Esophagus (tissue), 2 donors: ENCODE measurements around the gene PSMB3. TPM values are rescaled to one million over a fixed set of nuclear protein-coding genes. Genes with fewer than 3 reads are reported as not detected.
"Not testable (repeated sequence)": the region's sequence is repeated elsewhere in the genome, so short reads cannot be mapped to it uniquely, and the experiment has no call there.

Experiments used
- H3K27ac ChIP-seq, 2 donors: one replicate each; pipeline ENCODE4 v1.5.1; 2013; ENCODE audit warnings: low read depth in 2 of 2, mild to moderate bottlenecking in 2 of 2, inconsistent platforms in 1 of 2, low read length in 1 of 2, moderate library complexity in 1 of 2
- H3K27me3 ChIP-seq, 2 donors: one replicate each; pipeline ENCODE4 v1.6.1; 2013; ENCODE audit warnings: low read length in 2 of 2, control low read depth in 1 of 2, mild to moderate bottlenecking in 1 of 2; ENCODE audit not compliant: insufficient read depth in 2 of 2, control insufficient read depth in 1 of 2
- H3K36me3 ChIP-seq, 2 donors: one replicate each; pipeline ENCODE4 v1.6.1; 2013; ENCODE audit warnings: low read length in 1 of 2; ENCODE audit not compliant: control insufficient read depth in 2 of 2, insufficient read depth in 2 of 2
- H3K4me1 ChIP-seq, 2 donors: one replicate each; pipeline ENCODE4 v1.6.1; 2013; ENCODE audit warnings: low read length in 1 of 2; ENCODE audit not compliant: control insufficient read depth in 2 of 2, insufficient read depth in 2 of 2
- H3K4me3 ChIP-seq, 2 donors: one replicate each; pipeline ENCODE4 v1.5.1; 2013; ENCODE audit warnings: low read length in 2 of 2, mild to moderate bottlenecking in 2 of 2, low read depth in 1 of 2, moderate library complexity in 1 of 2
- H3K9me3 ChIP-seq, 2 donors: one replicate each; pipeline ENCODE4 v1.6.1; 2013; ENCODE audit warnings: mild to moderate bottlenecking in 2 of 2, low read depth in 1 of 2, low read length in 1 of 2, moderate library complexity in 1 of 2; ENCODE audit not compliant: control insufficient read depth in 2 of 2, insufficient read depth in 1 of 2
- WGBS, 2 donors: extraction: QIAGEN DNeasy Blood & Tissue Kit; methylation state at CpG; one replicate each; pipeline ENCODE4 v1.1.7; 2013; 5-methylcytosine and 5-hydroxymethylcytosine counted together
- polyA plus RNA-seq, 2 donors: library from polyadenylated mRNA; stranded (reverse); fragments of 200-250 nt; gene quantifications; one replicate each; pipeline ENCODE4 v1.2.3, GENCODE V29; 2013
- donor health status: healthy with polysubstance abuse.
- donor health status: Bipolar disorder and iron deficiency.

The PSMB3 gene
- polyA plus RNA-seq, 2 donors, result 198 to 204 TPM

- no peak overlapping the region for H3K4me3 ChIP-seq
- no peaks in the 10 kb centered on the region for H3K27me3 ChIP-seq
- peaks cover 2 to 6% of the 10 kb centered on the region in 2 donors for H3K4me1 ChIP-seq
- WGBS, 2 donors, result 74 to 80% methylated on average over 10 of the region's 10 CpGs
- H3K36me3 ChIP-seq, result peaks cover 7 to 24% of the 10 kb centered on the region in 2 donors
- no peak overlapping the region for H3K27ac ChIP-seq
- H3K9me3 ChIP-seq, result no peaks in the 10 kb centered on the region
These were observed 27.5 kb upstream of the PSMB3 start for GRCh38 chr17:38725066-38725465.

GRCh38 chr17:38726145-38726544, 26.4 kb upstream of the PSMB3 start:
- Histone ChIP-seq H3K4me1 (peaks cover 2 to 12% of the 10 kb centered on the region in 2 donors), H3K36me3 (peaks cover 7 to 18% of the 10 kb centered on the region in 2 donors)
- not testable (repeated sequence) for H3K4me3 ChIP-seq, H3K27ac ChIP-seq, H3K9me3 ChIP-seq, H3K27me3 ChIP-seq
- WGBS, 2 donors, result 62 to 65% methylated on average over 6 to 8 of the region's 8 CpGs

- Histone ChIP-seq H3K27ac (peak overlapping the region; percentile 21 to 30), H3K36me3 (peaks cover 3 to 12% of the 10 kb centered on the region in 2 donors), H3K4me1 (peaks cover 2 to 17% of the 10 kb centered on the region in 2 donors), H3K27me3 (no peaks in the 10 kb centered on the region), H3K4me3 (no peak overlapping the region), H3K9me3 (no peaks in the 10 kb centered on the region)
- 64 to 74% methylated on average over 5 of the region's 5 CpGs for WGBS, 2 donors
These were observed 24.8 kb upstream of the PSMB3 start for GRCh38 chr17:38727736-38728135.

GRCh38 chr17:38728290-38728831, 24.2 kb upstream of the PSMB3 start:
- Histone ChIP-seq H3K27me3 (no peaks in the 10 kb centered on the region), H3K4me3 (no peak overlapping the region), H3K4me1 (peaks cover 2 to 17% of the 10 kb centered on the region in 2 donors), H3K27ac (peak overlapping the region; percentile 8 to 48), H3K9me3 (no peaks in the 10 kb centered on the region), H3K36me3 (peaks cover 0 to 14% of the 10 kb centered on the region in 2 donors)
- 66 to 68% methylated on average over 7 to 8 of the region's 8 CpGs for WGBS, 2 donors

- Histone ChIP-seq H3K27me3 (no peaks in the 10 kb centered on the region), H3K4me1 (peaks cover 2 to 17% of the 10 kb centered on the region in 2 donors), H3K4me3 (peak overlapping the region; percentile 81 to 86), H3K27ac (peak overlapping the region; percentile 84 to 91), H3K9me3 (no peaks in the 10 kb centered on the region), H3K36me3 (peaks cover 0 to 17% of the 10 kb centered on the region in 2 donors)
- WGBS, 2 donors, result 20 to 21% methylated on average over 14 of the region's 14 CpGs
These were observed 23.1 kb upstream of the PSMB3 start for GRCh38 chr17:38729368-38729885.

GRCh38 chr17:38729886-38730525, 22.5 kb upstream of the PSMB3 start, which contains the start of gene CISD3:
CISD3 (plus strand) TSS chr17:38730341; CDS start chr17:38730359, 18 bp downstream.
- H3K4me1 ChIP-seq, result peaks cover 2 to 17% of the 10 kb centered on the region in 2 donors
- peak within 1 kb of the TSS; percentile 84 to 91 for H3K27ac ChIP-seq
- H3K36me3 ChIP-seq, result peaks cover 0 to 13% of the 10 kb centered on the region in 2 donors
- no peaks in the 10 kb centered on the region for H3K27me3 ChIP-seq
- no peaks in the 10 kb centered on the region for H3K9me3 ChIP-seq
- 0% methylated on average over 45 to 92 of the region's 92 CpGs for WGBS, 2 donors
- H3K4me3 ChIP-seq, result peak within 1 kb of the TSS; percentile 81 to 86

GRCh38 chr17:38730526-38731379, 21.8 kb upstream of the PSMB3 start:
- peaks cover 0 to 20% of the 10 kb centered on the region in 2 donors for H3K4me1 ChIP-seq
- no peaks in the 10 kb centered on the region for H3K27me3 ChIP-seq
- H3K4me3 ChIP-seq, result peak overlapping the region; percentile 81 to 86
- WGBS, 2 donors, result 16% methylated on average over 25 to 27 of the region's 27 CpGs
- H3K9me3 ChIP-seq, result no peaks in the 10 kb centered on the region
- H3K27ac ChIP-seq, result peak overlapping the region; percentile 84 to 91
- peaks cover 0 to 18% of the 10 kb centered on the region in 2 donors for H3K36me3 ChIP-seq

- 60 to 70% methylated on average over 8 of the region's 8 CpGs for WGBS, 2 donors
- peak overlapping the region; percentile 7 to 84 for H3K27ac ChIP-seq
- H3K9me3 ChIP-seq, result no peaks in the 10 kb centered on the region
- peaks cover 0 to 21% of the 10 kb centered on the region in 2 donors for H3K36me3 ChIP-seq
- H3K4me1 ChIP-seq, result peaks cover 0 to 18% of the 10 kb centered on the region in 2 donors
- no peaks in the 10 kb centered on the region for H3K27me3 ChIP-seq
- peak overlapping the region in 1 of 2 donors; percentile 86 for H3K4me3 ChIP-seq
These were observed 20.8 kb upstream of the PSMB3 start for GRCh38 chr17:38731526-38732294.
